GM19238 (cell line): ENCODE data around the gene MTREX.

Experiments
- DNase-seq: peaks from one replicate; pipeline ENCODE4 v3.0.0; 2011; ENCODE audit warnings: low spot score; ENCODE audit not compliant: insufficient read length

The MTREX gene

GRCh38 chr5:55383254-55383653 lies 75.5 kb downstream of the MTREX start:
- DNase-seq = no peak

- no peak for DNase-seq
These were observed 76.3 kb downstream of the MTREX start for GRCh38 chr5:55384072-55384471.

DNA sequence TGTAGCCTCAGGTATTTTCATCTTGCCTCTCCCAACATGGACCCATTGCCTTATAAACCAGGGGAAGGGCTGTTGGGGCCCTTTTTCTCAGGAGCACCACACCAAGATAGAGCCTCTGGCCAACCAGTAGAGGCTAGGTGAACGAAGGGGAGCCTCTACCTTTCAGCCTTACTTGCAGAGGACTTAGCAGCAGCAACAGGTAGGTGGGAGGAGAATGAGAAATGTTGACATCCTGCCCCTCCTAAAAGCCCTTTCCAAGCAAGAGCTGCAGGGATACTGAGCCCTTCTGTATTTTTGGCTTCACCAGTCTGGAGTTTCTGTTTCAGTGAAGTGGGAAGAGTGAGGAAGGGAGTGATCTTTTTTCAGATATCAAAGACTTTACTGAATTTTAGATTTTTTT lies 77.4 kb downstream of the MTREX start:
- no peak for DNase-seq

GRCh38 chr5:55385846-55386245 lies 78.1 kb downstream of the MTREX start:
- no peak for DNase-seq

GRCh38 chr5:55386356-55386755 lies 78.6 kb downstream of the MTREX start:
- DNase-seq = no peak

GRCh38 chr5:55387865-55388264 lies 80.1 kb downstream of the MTREX start:
- DNase-seq = no peak

DNA sequence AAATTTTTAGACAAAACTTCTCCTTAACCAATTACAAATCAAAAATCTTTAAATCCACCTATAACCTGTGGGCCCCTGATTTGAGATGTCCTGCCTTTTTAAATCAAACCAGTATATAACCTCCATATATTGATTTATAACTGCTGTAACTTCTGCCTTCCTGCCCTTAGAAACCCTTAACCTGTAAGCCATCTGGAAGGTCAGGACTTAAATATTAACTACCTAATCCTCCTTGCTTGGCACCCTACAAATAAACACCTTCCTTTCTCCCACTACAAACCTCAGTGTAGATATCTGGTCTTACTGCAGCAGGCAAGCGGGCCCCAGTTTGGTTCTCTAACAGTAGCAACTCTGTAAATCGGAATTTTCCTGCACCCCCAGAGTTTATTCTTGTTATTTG lies 83.9 kb downstream of the MTREX start:
- no peak for DNase-seq

- DNase-seq = no peak
These were observed 84.9 kb downstream of the MTREX start for GRCh38 chr5:55392669-55393068.

- DNase-seq = no peak
These were observed 85.8 kb downstream of the MTREX start for GRCh38 chr5:55393501-55394175.

- no peak for DNase-seq
These were observed 94.4 kb downstream of the MTREX start for GRCh38 chr5:55402199-55402598.

DNA sequence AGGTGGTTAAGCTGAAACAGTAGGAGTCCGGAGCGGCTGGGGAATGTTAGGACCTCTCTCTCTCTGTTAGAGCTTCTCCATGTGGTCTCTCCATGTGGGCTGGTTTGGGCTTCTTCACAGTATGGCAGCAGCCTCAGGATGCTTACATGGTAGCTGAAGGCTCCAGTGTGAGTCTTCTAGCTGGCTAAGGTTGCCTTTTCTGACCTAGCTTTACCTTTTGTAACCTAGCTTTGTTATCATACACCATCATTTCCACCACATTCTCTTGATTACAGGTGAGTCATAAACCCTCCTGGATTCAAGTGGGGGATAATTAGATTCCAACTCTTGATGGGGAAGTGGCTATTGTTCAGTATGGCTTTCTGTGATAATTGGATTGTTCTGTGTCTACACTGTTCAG lies 98.5 kb downstream of the MTREX start:
- DNase-seq = no peak

GRCh38 chr5:55407059-55407684 lies 99.4 kb downstream of the MTREX start:
- DNase-seq = no peak

GRCh38 chr5:55407984-55408383 lies 100.2 kb downstream of the MTREX start:
- DNase-seq = no peak

DNA sequence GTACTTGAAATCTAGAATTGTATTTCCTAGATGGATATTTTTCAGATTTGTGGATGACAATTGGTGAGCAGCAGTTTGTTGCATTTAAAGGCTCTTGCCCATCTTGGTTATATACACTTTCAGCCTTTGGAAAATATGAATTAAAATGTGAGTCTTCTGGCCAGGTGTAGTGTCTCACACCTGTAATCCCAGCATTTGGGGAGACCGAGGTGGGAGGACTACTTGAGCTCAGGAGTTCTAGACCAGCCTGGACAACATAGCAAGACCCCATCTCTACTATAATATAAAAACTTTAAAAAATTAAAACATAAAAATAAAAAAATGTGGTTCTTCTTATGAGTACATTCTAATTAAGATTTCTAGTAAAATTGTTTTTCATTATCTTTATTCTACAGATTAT lies 102.0 kb downstream of the MTREX start:
- DNase-seq = no peak

- DNase-seq = no peak
These were observed 103.1 kb downstream of the MTREX start for GRCh38 chr5:55410845-55411244.

DNA sequence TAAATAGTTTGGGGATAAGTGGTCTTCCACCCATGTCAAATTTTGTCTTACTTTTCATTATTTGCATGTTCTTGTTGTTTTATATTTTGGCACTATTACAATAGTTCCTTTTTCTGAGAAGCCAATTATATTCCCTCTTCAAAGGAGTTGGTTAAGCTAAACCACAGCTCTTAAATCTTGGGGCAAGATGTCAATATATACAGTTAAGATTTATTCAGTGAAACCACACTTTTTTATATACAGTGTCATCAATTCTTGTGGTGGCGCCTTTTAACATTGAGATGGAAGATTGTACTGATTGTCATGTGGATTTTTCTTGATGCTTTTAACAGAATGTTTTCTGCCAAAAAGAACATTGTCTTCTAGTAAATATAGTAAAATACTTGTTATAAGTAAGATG lies 104.1 kb downstream of the MTREX start:
- DNase-seq = no peak

DNA sequence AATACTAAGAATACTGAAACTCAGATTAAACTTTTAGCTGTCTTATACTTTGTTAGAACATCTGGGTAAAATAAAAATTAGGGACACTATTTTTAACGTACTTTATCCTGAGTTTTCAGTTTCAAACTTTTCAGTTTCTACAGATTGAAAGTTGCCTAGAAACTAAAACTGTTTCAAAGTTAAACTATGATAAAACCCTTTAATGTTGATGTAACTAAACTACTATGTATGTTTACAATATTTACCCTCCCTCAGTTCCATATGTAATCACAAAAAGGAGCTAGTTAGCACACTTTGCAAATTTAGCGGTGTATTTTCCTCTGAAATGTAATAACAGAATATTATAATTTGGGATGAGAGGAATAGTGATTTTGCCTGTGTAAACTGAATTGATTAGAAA lies 105.9 kb downstream of the MTREX start:
- no peak for DNase-seq

DNA sequence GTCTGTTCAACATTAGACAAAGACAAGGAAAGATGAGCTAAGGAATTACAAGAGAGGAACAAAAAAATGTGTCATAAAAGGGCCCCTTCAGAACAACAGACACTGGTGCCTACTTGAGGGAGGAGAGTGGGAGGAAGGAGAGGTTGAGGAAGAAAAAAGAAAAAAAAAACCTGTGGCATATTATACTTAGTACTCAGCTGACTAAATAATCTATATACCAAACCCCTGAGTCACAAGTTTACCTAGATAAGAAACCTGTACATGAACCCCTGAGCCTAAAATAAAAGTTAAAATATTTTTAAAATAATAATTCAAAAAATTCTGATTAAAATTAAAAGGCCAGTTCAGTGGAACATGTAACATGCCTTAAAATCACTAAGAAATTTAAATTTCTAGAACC lies 107.3 kb downstream of the MTREX start:
- no peak for DNase-seq

GRCh38 chr5:55416306-55416705 lies 108.5 kb downstream of the MTREX start:
- DNase-seq = no peak

DNA sequence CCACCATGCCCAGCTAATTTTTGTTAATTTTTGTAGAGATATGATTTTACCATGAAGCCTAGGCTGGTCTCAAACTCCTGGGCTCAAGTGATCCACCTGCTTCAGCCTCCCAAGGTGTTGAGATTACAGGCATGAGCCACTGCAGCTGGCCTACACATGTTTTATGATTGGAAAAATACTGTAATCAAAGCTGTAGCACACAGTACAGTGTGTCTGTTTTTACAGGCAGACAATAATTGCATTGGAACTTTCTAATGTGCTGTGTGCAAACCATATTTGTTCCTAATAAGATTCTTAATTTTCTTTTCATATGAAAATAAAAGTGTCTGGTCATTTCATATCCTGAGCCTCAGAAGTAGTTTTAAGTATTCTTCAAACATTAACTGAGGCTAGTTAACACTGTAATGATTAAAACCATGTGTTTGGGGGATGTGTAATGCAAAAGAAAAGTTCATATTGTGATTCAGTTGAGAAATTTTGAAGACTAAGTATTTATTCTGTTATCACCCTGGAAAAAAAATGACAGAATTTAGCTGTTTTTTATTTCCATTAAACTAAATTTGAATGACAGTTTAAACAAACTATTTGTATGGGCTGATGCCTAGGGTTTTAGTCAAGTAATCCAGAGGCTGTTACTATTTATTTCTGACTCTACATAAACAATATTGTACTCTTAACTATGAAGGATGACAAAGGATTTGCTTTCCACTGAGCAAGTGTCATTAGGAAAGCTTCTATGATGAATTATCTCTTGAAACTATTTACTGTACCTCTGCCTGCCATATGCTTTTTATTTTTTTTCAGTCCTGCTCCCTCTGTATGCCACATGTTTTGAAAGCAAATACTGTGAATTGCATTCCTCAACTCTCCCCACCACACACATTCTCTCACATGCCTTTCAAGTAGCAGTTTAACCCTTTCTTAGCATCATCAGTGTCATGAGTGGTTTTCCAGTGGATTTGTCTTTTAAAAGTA lies 111.5 kb downstream of the MTREX start:
- no peak for DNase-seq

GRCh38 chr5:55421074-55421529 lies 113.3 kb downstream of the MTREX start:
- peak; percentile 4 for DNase-seq

DNA sequence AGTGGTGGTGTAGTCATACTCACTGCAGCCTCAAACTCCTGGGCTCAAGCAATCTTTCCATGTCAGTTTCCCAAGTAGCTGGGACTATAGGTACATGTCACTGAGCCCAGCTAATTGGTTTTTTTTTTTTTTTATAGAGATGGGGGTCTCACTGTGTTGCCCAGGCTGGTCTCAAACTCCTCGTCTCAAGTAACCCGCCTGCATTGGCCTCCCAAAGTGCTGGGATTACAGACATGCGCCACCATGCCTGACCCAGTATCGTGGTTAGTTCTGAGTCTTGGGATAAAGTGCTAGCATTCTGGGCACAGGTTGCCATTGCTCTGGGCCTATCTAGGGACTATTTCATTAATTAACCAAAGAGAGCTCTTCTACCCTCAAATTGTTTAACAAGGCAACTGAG lies 118.7 kb downstream of the MTREX start:
- DNase-seq = no peak
